ENCODE data around the gene RNF112.
"Not testable (repeated sequence)": the region's sequence is repeated elsewhere in the genome, so short reads cannot be mapped to it uniquely, and the experiment has no call there.

RNF112 gene

GRCh38 chr17:19453296-19453695 lies 42.3 kb downstream of the RNF112 start:
- Histone ChIP-seq H3K36me3 (no peaks in the 10 kb centered on the region), H3K9me3 (no peaks in the 10 kb centered on the region), H3K4me3 (ENCODE audit: low read depth, low read length) (no peak overlapping the region), H3K4me1 (no peaks in the 10 kb centered on the region), H3K27me3 (no peaks in the 10 kb centered on the region)
- DNase-seq: no peak
- TF ChIP-seq CTCF (IDR thresholded peaks at IDR 0.05; ENCODE audit: low read depth, low read length): no peak

GRCh38 chr17:19454074-19454473 lies 43.0 kb downstream of the RNF112 start:
- Histone ChIP-seq H3K27me3 (no peaks in the 10 kb centered on the region), H3K4me1 (no peaks in the 10 kb centered on the region), H3K9me3 (no peaks in the 10 kb centered on the region), H3K36me3 (no peaks in the 10 kb centered on the region), H3K4me3 (ENCODE audit: low read depth, low read length) (no peak overlapping the region)
- DNase-seq: no peak
- TF ChIP-seq CTCF (IDR thresholded peaks at IDR 0.05; ENCODE audit: low read depth, low read length): no peak

GRCh38 chr17:19456016-19456927 lies 45.2 kb downstream of the RNF112 start:
- TF ChIP-seq CTCF (IDR thresholded peaks at IDR 0.05; ENCODE audit: low read depth, low read length): no peak
- no peak overlapping the region for H3K4me3 ChIP-seq (ENCODE audit: low read depth, low read length)
- H3K4me1 ChIP-seq: no peaks in the 10 kb centered on the region
- no peaks in the 10 kb centered on the region for H3K27me3 ChIP-seq
- H3K9me3 ChIP-seq: no peaks in the 10 kb centered on the region
- no peaks in the 10 kb centered on the region for H3K36me3 ChIP-seq
- DNase-seq: no peak

GRCh38 chr17:19457046-19457445 lies 46.0 kb downstream of the RNF112 start:
- no peak for DNase-seq
- Histone ChIP-seq H3K27me3 (no peaks in the 10 kb centered on the region), H3K36me3 (no peaks in the 10 kb centered on the region), H3K4me3 (ENCODE audit: low read depth, low read length) (no peak overlapping the region), H3K9me3 (no peaks in the 10 kb centered on the region), H3K4me1 (no peaks in the 10 kb centered on the region)
- TF ChIP-seq CTCF (IDR thresholded peaks at IDR 0.05; ENCODE audit: low read depth, low read length): no peak

- Histone ChIP-seq H3K36me3 (no peaks in the 10 kb centered on the region), H3K27me3 (no peaks in the 10 kb centered on the region), H3K4me3 (ENCODE audit: low read depth, low read length) (no peak overlapping the region), H3K4me1 (no peaks in the 10 kb centered on the region), H3K9me3 (no peaks in the 10 kb centered on the region)
- DNase-seq: no peak
- no peak for TF ChIP-seq CTCF (IDR thresholded peaks at IDR 0.05; ENCODE audit: low read depth, low read length)
Observed at GRCh38 chr17:19457830-19458271, 46.8 kb downstream of the RNF112 start.

GRCh38 chr17:19458481-19458880 lies 47.4 kb downstream of the RNF112 start:
- H3K36me3 ChIP-seq; H3K9me3 ChIP-seq; H3K4me3 ChIP-seq (ENCODE audit: low read depth, low read length); H3K4me1 ChIP-seq; DNase-seq; H3K27me3 ChIP-seq: not testable (repeated sequence)

- not testable (repeated sequence) for H3K4me3 ChIP-seq (ENCODE audit: low read depth, low read length); H3K36me3 ChIP-seq; H3K27me3 ChIP-seq; DNase-seq; H3K9me3 ChIP-seq; H3K4me1 ChIP-seq
Observed at GRCh38 chr17:19459018-19459655, 48.1 kb downstream of the RNF112 start.

Data from BE2C (cell line).